Measurements from ENCODE around the gene PCDH9. TPM values are rescaled to one million over a fixed set of nuclear protein-coding genes. Genes with fewer than 3 reads are reported as not detected.

Gene PCDH9
- total RNA-seq, 1 donor from 2014 or later, result 1.9 TPM

DNA sequence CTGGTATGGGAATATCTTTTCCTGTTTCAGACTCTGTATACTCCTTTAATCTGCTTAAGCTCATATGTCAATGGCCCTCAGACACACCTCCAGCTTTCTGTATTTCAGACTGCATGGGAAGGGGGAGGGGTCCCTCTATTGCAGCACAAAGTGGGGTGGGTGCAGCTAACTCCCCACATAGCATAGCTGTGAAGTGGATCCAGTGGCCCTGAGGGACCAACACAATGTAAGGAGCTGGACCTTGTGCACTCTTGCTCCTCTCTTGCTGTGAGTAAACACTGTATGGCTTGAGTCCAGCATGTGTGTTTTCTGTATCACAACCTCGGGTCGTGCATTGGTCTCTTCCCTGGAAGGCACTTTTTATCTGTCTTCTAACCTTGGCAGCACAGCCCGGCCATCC, 669.9 kb downstream of the PCDH9 start:
- no peak for DNase-seq (ENCODE audit: low spot score)
- Mint-ChIP-seq H3K9me3 (ENCODE audit: unreplicated experiment) (no peaks in the 10 kb centered on the region), H3K4me3 (ENCODE audit: unreplicated experiment) (no peak overlapping the region), H3K4me1 (ENCODE audit: unreplicated experiment) (no peaks in the 10 kb centered on the region), H3K36me3 (ENCODE audit: low read depth, unreplicated experiment) (no peaks in the 10 kb centered on the region), H3K27ac (ENCODE audit: unreplicated experiment) (no peak overlapping the region), H3K27me3 (ENCODE audit: unreplicated experiment) (no peaks in the 10 kb centered on the region)
- TF ChIP-seq, protein P1, sequence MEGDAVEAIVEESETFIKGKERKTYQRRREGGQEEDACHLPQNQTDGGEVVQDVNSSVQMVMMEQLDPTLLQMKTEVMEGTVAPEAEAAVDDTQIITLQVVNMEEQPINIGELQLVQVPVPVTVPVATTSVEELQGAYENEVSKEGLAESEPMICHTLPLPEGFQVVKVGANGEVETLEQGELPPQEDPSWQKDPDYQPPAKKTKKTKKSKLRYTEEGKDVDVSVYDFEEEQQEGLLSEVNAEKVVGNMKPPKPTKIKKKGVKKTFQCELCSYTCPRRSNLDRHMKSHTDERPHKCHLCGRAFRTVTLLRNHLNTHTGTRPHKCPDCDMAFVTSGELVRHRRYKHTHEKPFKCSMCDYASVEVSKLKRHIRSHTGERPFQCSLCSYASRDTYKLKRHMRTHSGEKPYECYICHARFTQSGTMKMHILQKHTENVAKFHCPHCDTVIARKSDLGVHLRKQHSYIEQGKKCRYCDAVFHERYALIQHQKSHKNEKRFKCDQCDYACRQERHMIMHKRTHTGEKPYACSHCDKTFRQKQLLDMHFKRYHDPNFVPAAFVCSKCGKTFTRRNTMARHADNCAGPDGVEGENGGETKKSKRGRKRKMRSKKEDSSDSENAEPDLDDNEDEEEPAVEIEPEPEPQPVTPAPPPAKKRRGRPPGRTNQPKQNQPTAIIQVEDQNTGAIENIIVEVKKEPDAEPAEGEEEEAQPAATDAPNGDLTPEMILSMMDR (IDR thresholded peaks at IDR 0.05; ENCODE audit: unreplicated experiment), result no peak

DNA sequence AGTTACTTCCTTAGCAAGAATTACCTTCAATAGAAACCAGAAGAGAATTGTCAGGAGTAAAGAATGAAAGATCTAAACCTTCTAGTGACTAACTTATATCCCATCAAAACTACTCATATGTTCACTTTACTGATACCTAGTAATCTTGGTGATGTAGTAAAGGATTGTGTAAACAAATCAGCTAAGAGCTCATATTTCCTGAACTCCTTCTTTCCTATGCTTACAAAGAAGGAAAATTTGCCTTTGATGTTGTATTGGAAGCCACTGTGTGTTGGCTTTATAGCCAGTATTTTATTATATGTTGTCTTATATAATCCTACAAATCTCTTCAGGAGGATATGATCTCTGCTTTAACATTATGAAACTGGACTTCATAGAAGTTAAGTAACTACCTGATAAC, 671.0 kb downstream of the PCDH9 start:
- TF ChIP-seq, protein P1 (IDR thresholded peaks at IDR 0.05; ENCODE audit: unreplicated experiment), result no peak
- Mint-ChIP-seq H3K27me3 (ENCODE audit: unreplicated experiment) (no peaks in the 10 kb centered on the region), H3K36me3 (ENCODE audit: low read depth, unreplicated experiment) (no peaks in the 10 kb centered on the region), H3K4me1 (ENCODE audit: unreplicated experiment) (no peaks in the 10 kb centered on the region), H3K9me3 (ENCODE audit: unreplicated experiment) (no peaks in the 10 kb centered on the region), H3K27ac (ENCODE audit: unreplicated experiment) (no peak overlapping the region), H3K4me3 (ENCODE audit: unreplicated experiment) (no peak overlapping the region)
- no peak for DNase-seq (ENCODE audit: low spot score)

DNA sequence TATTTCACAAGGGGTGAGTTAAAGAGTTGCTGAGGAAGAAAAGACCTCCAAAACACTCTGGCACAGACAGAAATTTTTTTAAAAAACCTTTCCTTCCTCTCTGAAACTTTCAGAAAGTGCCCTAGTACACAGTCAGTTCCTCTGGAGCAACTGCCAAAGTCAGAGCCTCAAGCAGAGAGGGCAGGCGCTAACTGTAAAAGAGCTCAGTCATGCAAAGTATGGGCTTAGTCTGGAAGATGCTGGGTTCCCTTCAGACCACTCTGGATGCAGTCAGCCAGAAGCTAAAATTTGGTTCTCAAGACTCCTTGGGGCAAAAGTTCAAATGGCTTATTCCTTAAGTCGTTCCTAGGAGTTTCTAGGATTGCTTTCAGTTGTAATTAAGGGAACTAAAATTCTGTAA, 671.6 kb downstream of the PCDH9 start:
- Mint-ChIP-seq H3K4me1 (ENCODE audit: unreplicated experiment) (no peaks in the 10 kb centered on the region), H3K9me3 (ENCODE audit: unreplicated experiment) (no peaks in the 10 kb centered on the region), H3K27ac (ENCODE audit: unreplicated experiment) (no peak overlapping the region), H3K36me3 (ENCODE audit: low read depth, unreplicated experiment) (no peaks in the 10 kb centered on the region), H3K4me3 (ENCODE audit: unreplicated experiment) (no peak overlapping the region), H3K27me3 (ENCODE audit: unreplicated experiment) (no peaks in the 10 kb centered on the region)
- TF ChIP-seq, protein P1 (IDR thresholded peaks at IDR 0.05; ENCODE audit: unreplicated experiment), result no peak
- no peak for DNase-seq (ENCODE audit: low spot score)

DNA sequence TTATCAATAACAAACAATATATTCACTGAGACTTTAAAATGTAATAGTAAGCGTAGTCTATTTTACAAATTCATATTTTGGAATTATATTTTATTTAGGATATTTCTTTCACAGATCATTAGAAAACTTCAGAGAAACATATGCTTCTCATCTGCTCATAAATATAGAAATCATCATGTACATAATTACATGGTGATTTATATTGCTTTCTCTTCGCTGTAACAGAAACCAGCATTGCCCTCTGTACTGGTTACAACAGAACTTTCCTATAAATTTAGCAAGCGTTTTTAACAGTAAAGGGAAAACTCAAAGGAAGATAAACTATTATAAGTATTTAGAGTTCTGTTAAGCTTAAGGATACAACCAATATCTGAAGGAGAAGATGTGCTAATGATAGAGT, 672.8 kb downstream of the PCDH9 start:
- Mint-ChIP-seq H3K4me1 (ENCODE audit: unreplicated experiment) (no peaks in the 10 kb centered on the region), H3K9me3 (ENCODE audit: unreplicated experiment) (no peaks in the 10 kb centered on the region), H3K27me3 (ENCODE audit: unreplicated experiment) (no peaks in the 10 kb centered on the region), H3K4me3 (ENCODE audit: unreplicated experiment) (no peak overlapping the region), H3K36me3 (ENCODE audit: low read depth, unreplicated experiment) (no peaks in the 10 kb centered on the region), H3K27ac (ENCODE audit: unreplicated experiment) (no peak overlapping the region)
- DNase-seq (ENCODE audit: low spot score), result no peak
- TF ChIP-seq, protein P1 (IDR thresholded peaks at IDR 0.05; ENCODE audit: unreplicated experiment), result no peak

DNA sequence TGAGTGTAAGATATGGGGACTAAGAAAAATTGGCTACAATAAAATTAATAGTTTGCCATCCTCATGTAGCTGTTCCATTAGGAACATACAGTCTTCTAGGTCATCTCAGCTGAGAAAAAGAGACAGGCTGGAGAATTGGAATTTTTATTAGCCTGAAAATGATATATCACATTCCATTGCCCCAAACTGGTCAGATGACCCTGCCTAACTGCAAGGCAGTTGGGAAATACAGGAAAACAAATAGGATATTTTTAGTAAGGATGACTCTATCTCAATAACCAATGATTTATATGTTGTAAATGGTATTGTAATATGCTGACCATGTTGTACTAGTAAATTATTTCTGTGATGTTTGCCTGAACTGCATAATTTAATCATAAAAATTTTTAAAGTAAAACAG, 673.8 kb downstream of the PCDH9 start:
- no peaks in the 10 kb centered on the region for H3K36me3 Mint-ChIP-seq (ENCODE audit: low read depth, unreplicated experiment)
- no peak overlapping the region for H3K27ac Mint-ChIP-seq (ENCODE audit: unreplicated experiment)
- no peak overlapping the region for H3K4me3 Mint-ChIP-seq (ENCODE audit: unreplicated experiment)
- H3K27me3 Mint-ChIP-seq (ENCODE audit: unreplicated experiment), result no peaks in the 10 kb centered on the region
- TF ChIP-seq, protein P1 (IDR thresholded peaks at IDR 0.05; ENCODE audit: unreplicated experiment), result no peak
- H3K4me1 Mint-ChIP-seq (ENCODE audit: unreplicated experiment), result no peaks in the 10 kb centered on the region
- no peaks in the 10 kb centered on the region for H3K9me3 Mint-ChIP-seq (ENCODE audit: unreplicated experiment)
- no peak for DNase-seq (ENCODE audit: low spot score)

Measured in endothelial cell (in vitro differentiated cells).